Gastrocnemius medialis (tissue), 4 donors: Measurements from ENCODE around the gene GPR85.

ENCODE experiments used
- POLR2A ChIP-seq, 2 donors: fragments of 450-650 bp; IDR thresholded peaks; one replicate each; pipeline ENCODE4 v1.6.1; 2017; ENCODE audit warnings: antibody characterized with exemption in 2 of 2, mild to moderate bottlenecking in 2 of 2, moderate library complexity in 2 of 2
- TF ChIP-seq, protein P1 (sequence below), 5 experiments: fragments of 450-650 bp in 3 of 5; fragments of 200-600 bp in 2 of 5; sonication (generic) in 2 of 5; IDR thresholded peaks in 4 of 5; conservative IDR thresholded peaks in 1 of 5; 1 replicate in 4 of 5; 2 replicates in 1 of 5; pipeline ENCODE4 v1.5.1; 2016 to 2019; ENCODE audit warnings: antibody characterized with exemption in 5 of 5, mild to moderate bottlenecking in 3 of 5, moderate library complexity in 3 of 5

DNA sequence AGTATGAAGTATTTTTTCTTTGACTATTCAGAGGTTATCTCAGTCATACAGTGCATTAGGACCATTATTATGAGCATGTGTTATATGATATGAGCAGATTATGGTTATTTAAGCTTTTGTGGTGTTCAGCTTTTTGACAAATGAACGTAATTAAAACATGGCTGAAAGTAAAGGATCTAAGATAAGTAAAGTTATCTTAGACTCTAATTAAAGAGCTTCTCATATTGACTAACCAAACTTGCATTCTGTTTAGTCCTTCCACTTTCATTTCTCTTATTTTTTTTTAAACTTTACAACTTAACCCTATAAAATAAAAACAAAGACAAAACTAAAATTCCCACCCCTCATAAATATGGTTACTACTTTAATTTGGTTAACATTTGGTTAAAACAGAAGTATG lies 6.9 kb upstream of the GPR85 start:
- TF ChIP-seq POLR2A (IDR thresholded peaks at IDR 0.05): no peak
- TF ChIP-seq, protein P1, sequence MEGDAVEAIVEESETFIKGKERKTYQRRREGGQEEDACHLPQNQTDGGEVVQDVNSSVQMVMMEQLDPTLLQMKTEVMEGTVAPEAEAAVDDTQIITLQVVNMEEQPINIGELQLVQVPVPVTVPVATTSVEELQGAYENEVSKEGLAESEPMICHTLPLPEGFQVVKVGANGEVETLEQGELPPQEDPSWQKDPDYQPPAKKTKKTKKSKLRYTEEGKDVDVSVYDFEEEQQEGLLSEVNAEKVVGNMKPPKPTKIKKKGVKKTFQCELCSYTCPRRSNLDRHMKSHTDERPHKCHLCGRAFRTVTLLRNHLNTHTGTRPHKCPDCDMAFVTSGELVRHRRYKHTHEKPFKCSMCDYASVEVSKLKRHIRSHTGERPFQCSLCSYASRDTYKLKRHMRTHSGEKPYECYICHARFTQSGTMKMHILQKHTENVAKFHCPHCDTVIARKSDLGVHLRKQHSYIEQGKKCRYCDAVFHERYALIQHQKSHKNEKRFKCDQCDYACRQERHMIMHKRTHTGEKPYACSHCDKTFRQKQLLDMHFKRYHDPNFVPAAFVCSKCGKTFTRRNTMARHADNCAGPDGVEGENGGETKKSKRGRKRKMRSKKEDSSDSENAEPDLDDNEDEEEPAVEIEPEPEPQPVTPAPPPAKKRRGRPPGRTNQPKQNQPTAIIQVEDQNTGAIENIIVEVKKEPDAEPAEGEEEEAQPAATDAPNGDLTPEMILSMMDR (IDR thresholded peaks at IDR 0.05 in 4 of 5, conservative IDR thresholded peaks at IDR 0.05 in 1 of 5): no peak
